Esophagus muscularis mucosa (tissue), 4 donors: ENCODE data around the gene CAMSAP1. TPM values are rescaled to one million over a fixed set of nuclear protein-coding genes. Genes with fewer than 3 reads are reported as not detected.

ENCODE experiments used
- DNase-seq: peaks from one replicate; pipeline ENCODE4 v3.0.0-alpha.2; 2017; ENCODE audit errors: extremely low spot score
- H3K27ac ChIP-seq, 4 donors: fragments of 200-600 bp; sonication (generic); replicated peaks in 1 of 4; 1 replicate in 3 of 4; 2 replicates in 1 of 4; pipeline ENCODE4 v1.5.1; 2016 to 2019; ENCODE audit warnings: mild to moderate bottlenecking in 1 of 4
- H3K27me3 ChIP-seq, 4 donors: fragments of 200-600 bp; sonication (generic); one replicate each; pipeline versions ENCODE4 v1.5.1 to v1.6.0; 2016 to 2019
- H3K36me3 ChIP-seq, 4 donors: fragments of 200-600 bp; sonication (generic); one replicate each; pipeline ENCODE4 v1.5.1; 2016 to 2019
- H3K4me1 ChIP-seq, 4 donors: fragments of 200-600 bp; sonication (generic); one replicate each; pipeline ENCODE4 v1.5.1; 2016 to 2019
- H3K4me3 ChIP-seq, 4 donors: fragments of 200-600 bp; sonication (generic); 1 replicate in 2 of 4; 2 replicates in 2 of 4; pipeline ENCODE4 v1.5.1; 2016 to 2019; ENCODE audit warnings: mild to moderate bottlenecking in 4 of 4, moderate library complexity in 1 of 4
- H3K9me3 ChIP-seq, 4 donors: fragments of 200-600 bp; sonication (generic); 1 replicate in 3 of 4; 2 replicates in 1 of 4; pipeline ENCODE4 v1.5.1; 2016 to 2019
- CTCF ChIP-seq, 3 experiments: fragments of 200-600 bp in 2 of 3; fragments of 450-650 bp in 1 of 3; sonication (generic) in 2 of 3; IDR thresholded peaks; one replicate each; pipeline ENCODE4 v1.5.1; 2017 to 2019; ENCODE audit warnings: antibody characterized with exemption in 3 of 3, mild to moderate bottlenecking in 2 of 3, moderate library complexity in 1 of 3
- EP300 ChIP-seq: sonication (generic); formaldehyde crosslinking; IDR thresholded peaks from one replicate; pipeline ENCODE4 v1.6.1; 2017; ENCODE audit warnings: antibody characterized with exemption
- POLR2A ChIP-seq: fragments of 450-650 bp; IDR thresholded peaks from one replicate; pipeline ENCODE4 v1.6.1; 2017; ENCODE audit warnings: antibody characterized with exemption, moderate library complexity, mild to moderate bottlenecking, low read depth
- POLR2AphosphoS5 ChIP-seq, 2 donors: sonication (generic); formaldehyde crosslinking; IDR thresholded peaks; one replicate each; pipeline ENCODE4 v1.6.1; 2017; ENCODE audit warnings: antibody characterized with exemption in 2 of 2
- WGBS: methylation state at CpG from one replicate; pipeline ENCODE4 v1.1.5; 2018; 5-methylcytosine and 5-hydroxymethylcytosine counted together
- intact Hi-C: fragments of 100-400 bp; cut with DNase I; formaldehyde crosslinking; loops from one replicate; pipeline ENCODE4 v1.15.1; 2023
- total RNA-seq, 4 donors: library from RNA; depleted of rRNA; stranded (reverse); fragments of >200 nt; gene quantifications; one replicate each; pipeline versions ENCODE4 v1.1.0 to v1.2.1, GENCODE V29; 2016

CAMSAP1 gene
- total RNA-seq, 4 donors from 2014 or later, result 21.0 to 52.7 (median 30.5) TPM

DNA sequence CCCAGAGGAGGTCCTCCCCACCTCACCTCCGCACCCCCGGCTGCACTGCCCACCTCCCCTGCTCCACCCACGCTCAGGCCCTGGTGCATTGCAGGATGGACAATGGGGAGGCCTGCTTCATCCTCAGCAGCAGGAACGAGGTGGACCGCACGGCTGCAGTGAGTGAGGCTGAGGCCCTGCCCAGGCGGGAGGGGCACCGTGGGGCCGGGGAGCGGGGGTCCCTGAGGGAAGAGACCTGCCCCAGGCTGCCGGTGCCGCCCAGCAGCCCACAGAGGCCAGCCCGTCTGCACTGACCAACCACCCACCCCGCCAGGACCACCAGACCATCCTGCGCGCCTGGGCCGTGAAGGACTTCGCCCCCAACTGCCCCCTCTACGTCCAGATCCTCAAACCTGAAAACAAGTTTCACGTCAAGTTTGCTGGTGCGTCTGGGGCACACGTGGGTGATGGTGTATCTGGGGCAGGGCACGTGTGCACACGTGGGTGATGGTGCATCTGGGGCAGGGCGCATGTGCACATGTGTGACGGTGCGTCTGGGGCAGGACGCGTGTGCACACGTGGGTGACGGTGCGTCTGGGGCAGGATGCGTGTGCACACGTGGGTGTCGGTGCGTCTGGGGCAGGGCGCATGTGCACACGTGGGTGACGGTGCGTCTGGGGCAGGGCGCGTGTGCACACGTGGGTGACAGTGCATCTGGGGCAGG, 138.7 kb downstream of the CAMSAP1 start:
- WGBS, result 91% methylated on average over 38 of the region's 43 CpGs
- Histone ChIP-seq H3K36me3 (no peaks in the 10 kb centered on the region), H3K9me3 (peaks cover 0 to 19% (median 16%) of the 10 kb centered on the region in 4 donors), H3K27ac (no peak overlapping the region), H3K4me3 (no peak overlapping the region), H3K27me3 (peaks cover 0 to 54% (median 5%) of the 10 kb centered on the region in 4 donors), H3K4me1 (no peaks in the 10 kb centered on the region)
- no peak for DNase-seq
- no peak for TF ChIP-seq EP300
- intact Hi-C loops, result no loop called here

GRCh38 chr9:135766707-135767106, 140.6 kb downstream of the CAMSAP1 start:
- WGBS, result 91% methylated on average over 4 of the region's 4 CpGs

GRCh38 chr9:135766251-135766650, 141.1 kb downstream of the CAMSAP1 start:
- peaks cover 0 to 36% (median 0%) of the 10 kb centered on the region in 4 donors for H3K27me3 ChIP-seq

More at GRCh38 chr9:135766707-135767106, 140.6 kb downstream of the CAMSAP1 start:
- no peak for DNase-seq
- intact Hi-C loops, result no loop called here
- H3K27me3 ChIP-seq, result peaks cover 0 to 36% (median 0%) of the 10 kb centered on the region in 4 donors
- H3K4me1 ChIP-seq, result no peaks in the 10 kb centered on the region
- H3K9me3 ChIP-seq, result peaks cover 0 to 19% (median 16%) of the 10 kb centered on the region in 4 donors
- no peak for TF ChIP-seq CTCF (IDR thresholded peaks at IDR 0.05)
- no peak for TF ChIP-seq EP300
- no peak for TF ChIP-seq POLR2AphosphoS5 (IDR thresholded peaks at IDR 0.05)
- TF ChIP-seq POLR2A, result no peak
- H3K4me3 ChIP-seq, result no peak overlapping the region
- H3K27ac ChIP-seq, result no peak overlapping the region
- H3K36me3 ChIP-seq, result no peaks in the 10 kb centered on the region

GRCh38 chr9:135765416-135765815, 141.9 kb downstream of the CAMSAP1 start:
- Histone ChIP-seq H3K36me3 (no peaks in the 10 kb centered on the region), H3K27ac (no peak overlapping the region), H3K9me3 (peaks cover 0 to 19% (median 16%) of the 10 kb centered on the region in 4 donors), H3K27me3 (peaks cover 0 to 32% (median 0%) of the 10 kb centered on the region in 4 donors), H3K4me3 (no peak overlapping the region), H3K4me1 (no peaks in the 10 kb centered on the region)
- DNase-seq, result no peak
- no peak for TF ChIP-seq CTCF (IDR thresholded peaks at IDR 0.05)
- TF ChIP-seq EP300, result no peak
- no peak for TF ChIP-seq POLR2AphosphoS5 (IDR thresholded peaks at IDR 0.05)
- TF ChIP-seq POLR2A, result no peak
- no CpG with 5 or more reads among the region's 13 CpGs for WGBS
- intact Hi-C loops, result no loop called here

More at GRCh38 chr9:135766251-135766650, 141.1 kb downstream of the CAMSAP1 start:
- no peak overlapping the region for H3K27ac ChIP-seq
- H3K36me3 ChIP-seq, result no peaks in the 10 kb centered on the region
- intact Hi-C loops, result no loop called here
- H3K4me3 ChIP-seq, result no peak overlapping the region
- no CpG with 5 or more reads among the region's 4 CpGs for WGBS
- peaks cover 0 to 19% (median 16%) of the 10 kb centered on the region in 4 donors for H3K9me3 ChIP-seq
- no peak for DNase-seq
- no peaks in the 10 kb centered on the region for H3K4me1 ChIP-seq
- TF ChIP-seq POLR2AphosphoS5 (IDR thresholded peaks at IDR 0.05) (no peak), POLR2A (no peak), EP300 (no peak), CTCF (IDR thresholded peaks at IDR 0.05) (no peak)

GRCh38 chr9:135764731-135765130, 142.6 kb downstream of the CAMSAP1 start:
- Histone ChIP-seq H3K27ac (no peak overlapping the region), H3K4me1 (no peaks in the 10 kb centered on the region), H3K9me3 (peaks cover 0 to 19% (median 16%) of the 10 kb centered on the region in 4 donors), H3K4me3 (no peak overlapping the region), H3K36me3 (no peaks in the 10 kb centered on the region), H3K27me3 (peaks cover 0 to 32% (median 0%) of the 10 kb centered on the region in 4 donors)
- intact Hi-C loops, result no loop called here
- WGBS, result 95% methylated on average over 19 of the region's 19 CpGs
- no peak for TF ChIP-seq EP300
- TF ChIP-seq POLR2A, result no peak
- no peak for TF ChIP-seq CTCF (IDR thresholded peaks at IDR 0.05)
- TF ChIP-seq POLR2AphosphoS5 (IDR thresholded peaks at IDR 0.05), result no peak
- no peak for DNase-seq
